GM19395 (cell line): Measurements from ENCODE around the gene EMC8.
A peak's percentile ranks its signal among the peaks of the same experiment; 100 is the strongest.
"Not testable (repeated sequence)": the region's sequence is repeated elsewhere in the genome, so short reads cannot be mapped to it uniquely, and the experiment has no call there.

Experiments used
- ATAC-seq: cut with Tn5 transposase; IDR thresholded peaks from one replicate; pipeline ENCODE4 v1.9.1; 2021; ENCODE audit warnings: mild to moderate bottlenecking, moderate library complexity; ENCODE audit not compliant: unreplicated experiment

The EMC8 gene

GRCh38 chr16:85816159-85816558 is 16.8 kb upstream of the EMC8 start:
- no peak for ATAC-seq

GRCh38 chr16:85812811-85813700 is 13.7 kb upstream of the EMC8 start:
- ATAC-seq, result no peak

GRCh38 chr16:85812031-85812807 is 12.9 kb upstream of the EMC8 start:
- no peak for ATAC-seq

- ATAC-seq, result no peak
Measured at GRCh38 chr16:85810742-85811115, 11.4 kb upstream of the EMC8 start.

GRCh38 chr16:85810097-85810741 is 10.9 kb upstream of the EMC8 start:
- ATAC-seq, result no peak

GRCh38 chr16:85809645-85810044 is 10.3 kb upstream of the EMC8 start:
- ATAC-seq, result no peak

- ATAC-seq, result no peak
Measured at GRCh38 chr16:85808926-85809325, 9.6 kb upstream of the EMC8 start.

GRCh38 chr16:85808104-85808503 is 8.8 kb upstream of the EMC8 start:
- not testable (repeated sequence) for ATAC-seq

GRCh38 chr16:85807340-85807739 is 8.0 kb upstream of the EMC8 start:
- not testable (repeated sequence) for ATAC-seq

- no peak for ATAC-seq
Measured at GRCh38 chr16:85806539-85806938, 7.2 kb upstream of the EMC8 start.

GRCh38 chr16:85805442-85806045 is 6.2 kb upstream of the EMC8 start:
- no peak for ATAC-seq

GRCh38 chr16:85803570-85803969 is 4.2 kb upstream of the EMC8 start:
- ATAC-seq, result no peak

- ATAC-seq, result peak; percentile 1
Measured at GRCh38 chr16:85800321-85800669, 951 bp upstream of the EMC8 start.

- peak; percentile 11 for ATAC-seq
Measured at GRCh38 chr16:85798901-85799496, 345 bp downstream of the EMC8 start.

GRCh38 chr16:85798283-85798776 is 1.0 kb downstream of the EMC8 start:
- ATAC-seq, result no peak

GRCh38 chr16:85796599-85796998 is 2.7 kb downstream of the EMC8 start:
- no peak for ATAC-seq

- ATAC-seq, result no peak
Measured at GRCh38 chr16:85796152-85796551, 3.2 kb downstream of the EMC8 start.

- ATAC-seq, result no peak
Measured at GRCh38 chr16:85794696-85795095, 4.6 kb downstream of the EMC8 start.

- no peak for ATAC-seq
Measured at GRCh38 chr16:85793662-85794298, 5.6 kb downstream of the EMC8 start.

GRCh38 chr16:85789773-85790172 is 9.6 kb downstream of the EMC8 start:
- no peak for ATAC-seq
